Activated B cell treated with CpG ODN at 0.5 μM for 24 hours (primary cell): Measurements from ENCODE around the gene NPIPB2. TPM values are rescaled to one million over a fixed set of nuclear protein-coding genes. Genes with fewer than 3 reads are reported as not detected.

Experiments used
- ATAC-seq: fragments of 200-7000 bp; cut with Tn5 transposase; one replicate; pipeline ENCODE4 v1.10.0; 2021; ENCODE audit warnings: low read depth, mild to moderate bottlenecking, moderate library complexity
- CTCF ChIA-PET: fragments of 350-600 bp; sonication (Branson Sonifier 250); formaldehyde crosslinking; loops from one replicate; lab custom pipeline; 2021; ENCODE audit warnings: antibody characterized with exemption; lab: Charles Lee
- POLR2A ChIA-PET: fragments of 350-600 bp; sonication (Branson Sonifier 250); formaldehyde crosslinking; loops from one replicate; lab custom pipeline; 2021; ENCODE audit warnings: antibody characterized with exemption; lab: Charles Lee
- DNase-seq: peaks from one replicate; pipeline ENCODE4 v3.0.0; 2022
- H3K27ac Mint-ChIP-seq: one replicate; pipeline ENCODE4 v1.8.0; 2020; ENCODE audit warnings: mixed read lengths
- H3K27me3 Mint-ChIP-seq: one replicate; pipeline ENCODE4 v1.8.0; 2021; ENCODE audit warnings: mixed read lengths
- H3K36me3 Mint-ChIP-seq: one replicate; pipeline ENCODE4 v1.8.0; 2021; ENCODE audit warnings: low read depth, mixed read lengths
- H3K4me1 Mint-ChIP-seq: one replicate; pipeline ENCODE4 v1.8.0; 2021; ENCODE audit warnings: mixed read lengths
- H3K4me3 Mint-ChIP-seq: one replicate; pipeline ENCODE4 v1.8.0; 2020; ENCODE audit warnings: mild to moderate bottlenecking, mixed read lengths
- H3K9me3 Mint-ChIP-seq: one replicate; pipeline ENCODE4 v1.8.0; 2020; ENCODE audit warnings: mixed read lengths
- CTCF ChIP-seq: fragments of 200-600 bp; IDR thresholded peaks from one replicate; pipeline ENCODE4 v1.8.0; 2022; ENCODE audit warnings: antibody characterized with exemption, mild to moderate bottlenecking
- intact Hi-C: fragments of 100-400 bp; cut with micrococcal nuclease; formaldehyde crosslinking; loops from one replicate; pipeline ENCODE4 v1.15.1; 2024
- total RNA-seq: library from RNA; stranded (reverse); gene quantifications from 2 replicates; pipeline ENCODE4 v1.2.3, GENCODE V29; 2022

Gene NPIPB2
- total RNA-seq, 1 donor from 2014 or later = 18.7 TPM

GRCh38 chr16:11980136-11980844, 38.4 kb upstream of the NPIPB2 start:
- H3K4me1 Mint-ChIP-seq = peaks cover 85% of the 10 kb centered on the region
- TF ChIP-seq CTCF = no peak
- ChIA-PET CTCF (interaction anchor here (0.8 to 1.1 kb wide), 4 partner anchors 18 to 88 kb away, joined by 3 to 5 read pairs (median 3); no protein-coding TSS in a partner anchor), POLR2A (interaction anchor here (1.1 to 5.9 kb wide), 4 partner anchors 12 to 30 kb away, joined by 3 to 97 read pairs (median 16); partner anchors contain the start of gene TNFRSF17)
- peak; percentile 18 for ATAC-seq
- peaks cover 35% of the 10 kb centered on the region for H3K36me3 Mint-ChIP-seq
- no peaks in the 10 kb centered on the region for H3K27me3 Mint-ChIP-seq
- no peaks in the 10 kb centered on the region for H3K9me3 Mint-ChIP-seq
- H3K27ac Mint-ChIP-seq = peak overlapping the region; percentile 86
- DNase-seq = no peak
- peak overlapping the region; percentile 67 for H3K4me3 Mint-ChIP-seq
- intact Hi-C loops = loop anchor here (1.0 to 5.0 kb wide), 2 partner anchors 13 to 33 kb away; no protein-coding TSS in a partner anchor

GRCh38 chr16:11979013-11979672, 37.3 kb upstream of the NPIPB2 start:
- Mint-ChIP-seq H3K4me3 (peak overlapping the region; percentile 96), H3K36me3 (peaks cover 29% of the 10 kb centered on the region), H3K4me1 (peaks cover 74% of the 10 kb centered on the region), H3K27ac (peak overlapping the region; percentile 86), H3K9me3 (no peaks in the 10 kb centered on the region), H3K27me3 (no peaks in the 10 kb centered on the region)
- ChIA-PET CTCF (interaction anchor here (0.8 to 1.2 kb wide), 4 partner anchors 19 to 31 kb away, joined by 3 to 4 read pairs (median 3); no protein-coding TSS in a partner anchor), POLR2A (interaction anchor here (0.6 to 5.9 kb wide), 11 partner anchors 11 to 69 kb away, joined by 3 to 97 read pairs (median 4); partner anchors contain the start of gene TNFRSF17)
- ATAC-seq = no peak
- no peak for TF ChIP-seq CTCF
- DNase-seq = no peak
- intact Hi-C loops = loop anchor here (5.0 kb wide), 2 partner anchors 33 to 62 kb away; partner anchors contain the start of gene GSPT1

- H3K36me3 Mint-ChIP-seq = peaks cover 27% of the 10 kb centered on the region
These were observed 36.2 kb upstream of the NPIPB2 start for GRCh38 chr16:11978080-11978479.

GRCh38 chr16:11977376-11978041, 35.7 kb upstream of the NPIPB2 start:
- H3K4me1 Mint-ChIP-seq = peaks cover 65% of the 10 kb centered on the region
- ChIA-PET CTCF (interaction anchor here (1.6 to 2.7 kb wide), 2 partner anchors 28 to 90 kb away, joined by 4 to 20 read pairs; no protein-coding TSS in a partner anchor), POLR2A (interaction anchor here (0.5 to 5.9 kb wide), 17 partner anchors 9 to 90 kb away, joined by 3 to 97 read pairs (median 6); partner anchors contain the start of gene TNFRSF17)
- peaks cover 27% of the 10 kb centered on the region for H3K36me3 Mint-ChIP-seq
- no peak for TF ChIP-seq CTCF
- H3K9me3 Mint-ChIP-seq = no peaks in the 10 kb centered on the region
- ATAC-seq (no peak), DNase-seq (no peak)
- no peaks in the 10 kb centered on the region for H3K27me3 Mint-ChIP-seq
- intact Hi-C loops = loop anchor here (2.0 to 5.0 kb wide), 4 partner anchors 19 to 127 kb away; partner anchors contain the start of genes GSPT1 and RSL1D1
- H3K27ac Mint-ChIP-seq = peak overlapping the region; percentile 77
- H3K4me3 Mint-ChIP-seq = peak overlapping the region; percentile 96

More at GRCh38 chr16:11978080-11978479, 36.2 kb upstream of the NPIPB2 start:
- peak overlapping the region; percentile 96 for H3K4me3 Mint-ChIP-seq
- TF ChIP-seq CTCF = no peak
- peaks cover 66% of the 10 kb centered on the region for H3K4me1 Mint-ChIP-seq
- no peaks in the 10 kb centered on the region for H3K27me3 Mint-ChIP-seq
- ATAC-seq = no peak
- no peaks in the 10 kb centered on the region for H3K9me3 Mint-ChIP-seq
- ChIA-PET CTCF (interaction anchor here (1.0 to 2.7 kb wide), 3 partner anchors 29 to 90 kb away, joined by 3 to 20 read pairs (median 4); no protein-coding TSS in a partner anchor), POLR2A (interaction anchor here (0.5 to 5.9 kb wide), 13 partner anchors 9 to 86 kb away, joined by 3 to 97 read pairs (median 4); partner anchors contain the start of gene TNFRSF17)
- peak overlapping the region; percentile 77 for H3K27ac Mint-ChIP-seq
- no peak for DNase-seq
- intact Hi-C loops = loop anchor here (5.0 kb wide), 2 partner anchors 34 to 61 kb away; partner anchors contain the start of gene GSPT1
